ENCODE results near the gene CCDC144A. TPM values are rescaled to one million over a fixed set of nuclear protein-coding genes. Genes with fewer than 3 reads are reported as not detected.
"Not testable (repeated sequence)": the region's sequence is repeated elsewhere in the genome, so short reads cannot be mapped to it uniquely, and the experiment has no call there.

Gene CCDC144A
- total RNA-seq, 1 donor from 2014 or later: 9.5 TPM

DNA sequence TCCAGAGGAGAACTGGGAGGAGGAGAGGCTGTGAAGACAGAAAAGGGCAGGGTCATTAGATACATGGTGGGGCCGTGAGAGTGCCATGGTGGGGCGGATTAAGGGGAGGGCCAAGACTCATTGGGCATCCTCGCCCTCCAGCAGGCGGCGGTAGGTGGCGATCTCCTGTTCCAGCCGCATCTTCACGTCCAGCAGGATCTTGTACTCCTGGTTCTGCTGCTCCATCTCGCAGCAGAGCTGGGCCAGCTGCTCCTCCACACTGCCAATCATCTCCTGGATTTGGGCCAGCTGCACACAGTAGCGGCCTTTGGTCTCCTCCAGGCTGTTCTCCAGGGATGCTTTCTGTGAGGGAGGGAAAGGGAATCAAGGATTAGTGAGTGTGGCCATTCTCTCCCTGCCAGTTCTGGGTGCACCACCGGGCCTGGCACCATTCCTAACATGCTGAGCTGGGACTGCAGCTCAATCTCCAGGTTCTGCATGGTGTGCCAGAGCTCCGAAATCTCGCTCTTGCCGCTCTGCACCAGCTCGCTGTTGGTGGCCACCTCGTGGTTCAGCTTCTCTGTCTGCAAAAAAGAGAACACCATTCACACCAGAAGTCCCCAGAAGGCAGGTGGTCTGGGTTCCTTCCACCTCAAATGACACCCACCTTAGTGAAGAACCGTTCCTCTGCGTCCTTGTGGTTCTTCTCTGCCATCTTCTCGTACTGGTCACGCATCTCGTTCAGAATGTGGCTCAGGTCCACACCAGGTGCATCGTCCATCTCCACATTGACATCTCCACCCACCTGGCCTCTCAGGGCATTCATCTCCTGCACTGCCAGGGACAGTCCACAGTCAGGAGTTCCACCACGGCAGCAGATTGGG lies 129.0 kb downstream of the CCDC144A start:
- no peak for DNase-seq (ENCODE audit: low spot score)

DNA sequence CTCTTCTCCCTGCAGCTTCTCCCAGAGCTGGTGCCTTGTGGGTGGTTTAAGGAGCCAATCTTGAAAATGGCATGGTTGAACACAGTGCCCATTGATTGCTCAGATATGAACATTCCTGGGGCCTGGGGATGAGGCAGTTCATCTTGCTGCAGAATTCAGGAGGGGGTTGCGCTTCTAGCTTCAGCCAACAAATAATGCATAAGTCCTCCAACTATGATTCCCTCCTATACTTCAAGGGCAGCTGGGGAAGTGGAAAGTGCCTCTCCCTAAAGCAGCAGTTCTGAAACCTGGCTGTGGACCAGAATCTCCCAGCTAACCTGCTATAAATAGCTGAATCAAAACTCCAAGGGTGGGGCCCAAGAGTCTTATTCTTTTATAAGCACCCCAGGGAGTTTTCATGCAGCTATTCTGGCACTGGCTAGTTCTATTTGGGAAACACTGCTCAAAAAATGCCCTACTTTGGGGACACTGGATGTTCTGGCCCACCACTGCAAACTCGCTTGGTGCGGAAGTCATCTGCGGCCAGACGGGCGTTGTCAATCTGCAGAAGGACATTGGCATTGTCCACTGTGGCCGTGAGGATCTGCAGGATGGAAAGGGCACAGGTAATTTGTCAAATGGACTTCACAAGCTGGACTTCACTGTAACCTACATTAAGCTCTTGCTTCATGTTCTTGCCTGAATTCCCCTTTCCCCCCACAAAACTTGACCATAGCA lies 130.3 kb downstream of the CCDC144A start:
- no peak for DNase-seq (ENCODE audit: low spot score)

DNA sequence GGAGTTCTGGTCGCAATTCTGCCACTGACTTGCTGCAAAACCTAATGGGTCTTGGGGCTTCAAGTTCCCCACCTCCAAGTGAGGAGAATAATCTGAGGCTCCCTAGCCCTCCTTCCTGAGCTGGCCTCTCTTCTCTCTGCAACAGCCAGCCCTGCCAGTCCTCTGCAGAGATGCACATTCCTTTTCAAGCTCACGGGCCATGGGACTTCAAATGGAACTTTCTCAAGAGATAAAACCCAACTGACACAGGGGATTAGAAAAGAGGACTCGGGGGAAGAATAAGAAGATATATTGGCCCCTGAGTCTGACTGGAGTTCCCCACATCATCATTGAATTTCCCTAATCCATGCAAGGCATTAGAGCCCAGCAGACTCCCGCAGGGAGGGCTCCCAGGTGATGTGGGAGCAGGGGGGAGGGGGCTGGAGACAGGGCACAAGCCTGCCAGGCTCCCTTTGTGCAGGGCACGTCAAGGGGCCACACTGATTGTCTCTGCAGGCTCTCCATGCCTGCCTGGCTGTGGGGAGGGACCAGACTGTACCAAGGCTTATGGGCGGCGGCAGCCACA lies 131.0 kb downstream of the CCDC144A start:
- no peak for DNase-seq (ENCODE audit: low spot score)

DNA sequence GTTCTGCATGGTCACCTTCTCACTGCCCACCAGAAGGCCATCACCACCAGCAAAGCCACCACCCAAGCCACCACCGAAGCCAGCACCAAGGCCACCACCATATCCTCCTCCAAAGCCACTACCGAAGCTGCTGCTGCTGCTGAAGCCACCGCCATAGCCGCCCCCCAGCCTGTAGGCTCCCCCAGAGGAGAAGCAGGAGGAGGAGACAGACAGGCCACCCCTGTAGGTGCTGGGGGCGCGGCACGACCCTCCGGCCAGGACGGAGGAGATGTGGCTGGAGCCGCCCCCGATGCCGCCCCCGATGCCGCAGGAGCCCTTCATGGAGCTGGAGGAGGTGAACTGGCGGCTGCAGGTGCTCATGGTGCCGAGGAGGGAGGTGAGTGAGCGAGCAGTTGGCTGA lies 132.1 kb downstream of the CCDC144A start:
- DNase-seq (ENCODE audit: low spot score): not testable (repeated sequence)

DNA sequence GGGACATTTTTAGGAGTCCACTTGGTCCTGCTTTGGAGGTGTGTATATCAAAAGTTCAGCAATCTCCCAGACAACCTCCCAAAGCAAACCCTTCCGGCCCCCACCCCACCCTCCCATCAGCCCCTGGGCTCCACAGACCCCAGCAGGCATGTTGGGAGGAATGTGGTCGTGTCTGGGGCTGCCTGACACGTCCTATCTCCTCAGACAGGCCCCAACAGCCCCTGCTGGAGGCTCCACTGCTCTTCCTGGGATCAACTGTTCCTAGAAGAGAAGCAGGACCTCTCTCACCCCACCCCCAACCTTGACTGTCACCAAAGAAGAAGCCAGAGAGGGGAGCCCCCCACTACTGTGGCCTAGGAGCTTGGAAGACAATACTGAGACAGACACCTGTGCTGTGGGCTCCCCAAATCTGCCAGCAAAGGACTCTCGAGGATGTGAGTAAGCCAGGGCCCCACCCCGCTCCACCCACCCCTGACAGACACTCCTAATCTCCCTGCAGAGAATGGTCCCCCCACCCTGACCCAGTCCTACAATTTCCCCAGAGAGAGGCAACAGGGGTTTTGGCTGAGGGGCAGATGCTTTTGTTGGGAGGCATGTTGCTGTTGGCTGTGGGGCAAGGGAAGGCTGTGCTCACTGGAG lies 133.8 kb downstream of the CCDC144A start:
- not testable (repeated sequence) for DNase-seq (ENCODE audit: low spot score)

Other genes with a start within 250 kb of the CCDC144A start
- 3.1 TPM for gene LRRC75A, start 198.0 kb upstream of the CCDC144A start, total RNA-seq
- 6.6 TPM for gene ZNF287, start 121.0 kb upstream of the CCDC144A start, total RNA-seq
- gene ZNF624, start 36.4 kb upstream of the CCDC144A start, total RNA-seq: 3.2 TPM